WTC11 (cell line): ENCODE data around the gene NKX3-2. TPM values are rescaled to one million over a fixed set of nuclear protein-coding genes. Genes with fewer than 3 reads are reported as not detected.

ENCODE experiments used
- ATAC-seq: fragments of 200-7000 bp; cut with Tn5 transposase; 2 replicates; pipeline ENCODE4 v1.10.0; 2021; ENCODE audit warnings: mild to moderate bottlenecking, moderate library complexity
- CTCF ChIA-PET: fragments of 300-600 bp; sonication (Branson Sonifier 250); formaldehyde crosslinking; loops from one replicate; lab custom pipeline; 2021; ENCODE audit warnings: antibody characterized with exemption; lab: Charles Lee
- POLR2A ChIA-PET: fragments of 350-600 bp; sonication (Branson Sonifier 250); formaldehyde crosslinking; loops from one replicate; lab custom pipeline; 2021; ENCODE audit warnings: antibody characterized with exemption; lab: Charles Lee
- DNase-seq: peaks from one replicate; pipeline ENCODE4 v3.0.0; 2021; ENCODE audit warnings: low spot score
- H3K27ac Mint-ChIP-seq: 2 replicates; pipeline ENCODE4 v1.8.0; 2021; ENCODE audit warnings: mixed read lengths
- H3K27me3 Mint-ChIP-seq: 2 replicates; pipeline ENCODE4 v1.8.0; 2021; ENCODE audit warnings: low read depth, mild to moderate bottlenecking, moderate library complexity, mixed read lengths
- H3K36me3 Mint-ChIP-seq: 2 replicates; pipeline ENCODE4 v1.8.0; 2021; ENCODE audit warnings: mixed read lengths
- H3K4me1 Mint-ChIP-seq: 2 replicates; pipeline ENCODE4 v1.8.0; 2022; ENCODE audit warnings: mixed read lengths
- H3K4me3 Mint-ChIP-seq: 2 replicates; pipeline ENCODE4 v1.8.0; 2021; ENCODE audit warnings: mild to moderate bottlenecking, moderate library complexity, mixed read lengths
- H3K9me3 Mint-ChIP-seq: 2 replicates; pipeline ENCODE4 v1.8.0; 2021; ENCODE audit warnings: mixed read lengths
- CBFB ChIP-seq: sonication (generic); formaldehyde crosslinking; IDR thresholded peaks from 2 replicates; pipeline ENCODE4 v1.8.1; 2022; ENCODE audit warnings: mild to moderate bottlenecking, low read depth, missing genetic modification reagents
- CTCF ChIP-seq: fragments of 200-600 bp; IDR thresholded peaks from 2 replicates; pipeline ENCODE4 v1.8.0; 2022; ENCODE audit warnings: antibody characterized with exemption
- GABPB1 ChIP-seq: sonication (generic); formaldehyde crosslinking; IDR thresholded peaks from 2 replicates; pipeline ENCODE4 v1.8.1; 2023; ENCODE audit warnings: mild to moderate bottlenecking, missing genetic modification reagents
- GRHL2 ChIP-seq: fragments of 250-450 bp; sonication (Bioruptor Pico); IDR thresholded peaks from 2 replicates; pipeline ENCODE4 v1.8.0; 2022; ENCODE audit warnings: mild to moderate bottlenecking, moderate library complexity; ENCODE audit not compliant: insufficient replicate concordance, severe bottlenecking
- MYBL2 ChIP-seq: sonication (generic); formaldehyde crosslinking; IDR thresholded peaks from 2 replicates; pipeline ENCODE4 v1.8.1; 2023; ENCODE audit warnings: mild to moderate bottlenecking, moderate library complexity, missing genetic modification reagents
- NFATC4 ChIP-seq: fragments of 250-450 bp; sonication (Bioruptor Pico); IDR thresholded peaks from 2 replicates; pipeline ENCODE4 v1.9.0; 2021; ENCODE audit warnings: mild to moderate bottlenecking
- NFE2L1 ChIP-seq: sonication (generic); formaldehyde crosslinking; IDR thresholded peaks from 2 replicates; pipeline ENCODE4 v1.8.1; 2023; ENCODE audit warnings: missing genetic modification reagents
- SMAD3 ChIP-seq: sonication (generic); formaldehyde crosslinking; IDR thresholded peaks from 2 replicates; pipeline ENCODE4 v1.8.0; 2022; ENCODE audit warnings: missing genetic modification reagents, mild to moderate bottlenecking, borderline replicate concordance
- total RNA-seq: library from RNA; stranded (reverse); gene quantifications from 3 replicates; pipeline ENCODE4 v1.2.3, GENCODE V29; 2021

Gene NKX3-2
- total RNA-seq, 1 experiment from 2014 or later = 0.07 TPM

GRCh38 chr4:13492747-13493146, 51.6 kb downstream of the NKX3-2 start:
- Mint-ChIP-seq H3K27me3 (peaks cover 8% of the 10 kb centered on the region), H3K4me1 (no peaks in the 10 kb centered on the region), H3K4me3 (no peak overlapping the region), H3K36me3 (no peaks in the 10 kb centered on the region), H3K27ac (no peak overlapping the region), H3K9me3 (peaks cover 22% of the 10 kb centered on the region)
- ATAC-seq (no peak), DNase-seq (no peak)
- TF ChIP-seq NFE2L1 (no peak), NFATC4 (CRISPR knock-in tag) (no peak), GABPB1 (CRISPR knock-in tag) (no peak), CBFB (no peak), CTCF (no peak), SMAD3 (CRISPR knock-in tag) (no peak), GRHL2 (CRISPR knock-in tag) (no peak), MYBL2 (CRISPR knock-in tag) (no peak)
- CTCF ChIA-PET = no interaction called here
- POLR2A ChIA-PET = no interaction called here

Other genes starting within 250 kb of the NKX3-2 start
- 17.1 to 18.4 TPM (median 17.4 TPM) in 3 replicates for gene RAB28, start 60.2 kb downstream of the NKX3-2 start, total RNA-seq
- gene BOD1L1, start 83.2 kb upstream of the NKX3-2 start, total RNA-seq = 31.9 to 43.5 TPM (median 32.4 TPM) in 3 replicates